Activated CD4-positive, alpha-beta T cell treated with anti-CD3 and anti-CD28 coated beads for 1 hour (primary cell): ENCODE measurements around the gene OSBP.
"Not testable (repeated sequence)": the region's sequence is repeated elsewhere in the genome, so short reads cannot be mapped to it uniquely, and the experiment has no call there.

ENCODE experiments used
- DNase-seq: peaks from one replicate; pipeline ENCODE4 v3.0.0-alpha.2; 2020

Gene OSBP

DNA sequence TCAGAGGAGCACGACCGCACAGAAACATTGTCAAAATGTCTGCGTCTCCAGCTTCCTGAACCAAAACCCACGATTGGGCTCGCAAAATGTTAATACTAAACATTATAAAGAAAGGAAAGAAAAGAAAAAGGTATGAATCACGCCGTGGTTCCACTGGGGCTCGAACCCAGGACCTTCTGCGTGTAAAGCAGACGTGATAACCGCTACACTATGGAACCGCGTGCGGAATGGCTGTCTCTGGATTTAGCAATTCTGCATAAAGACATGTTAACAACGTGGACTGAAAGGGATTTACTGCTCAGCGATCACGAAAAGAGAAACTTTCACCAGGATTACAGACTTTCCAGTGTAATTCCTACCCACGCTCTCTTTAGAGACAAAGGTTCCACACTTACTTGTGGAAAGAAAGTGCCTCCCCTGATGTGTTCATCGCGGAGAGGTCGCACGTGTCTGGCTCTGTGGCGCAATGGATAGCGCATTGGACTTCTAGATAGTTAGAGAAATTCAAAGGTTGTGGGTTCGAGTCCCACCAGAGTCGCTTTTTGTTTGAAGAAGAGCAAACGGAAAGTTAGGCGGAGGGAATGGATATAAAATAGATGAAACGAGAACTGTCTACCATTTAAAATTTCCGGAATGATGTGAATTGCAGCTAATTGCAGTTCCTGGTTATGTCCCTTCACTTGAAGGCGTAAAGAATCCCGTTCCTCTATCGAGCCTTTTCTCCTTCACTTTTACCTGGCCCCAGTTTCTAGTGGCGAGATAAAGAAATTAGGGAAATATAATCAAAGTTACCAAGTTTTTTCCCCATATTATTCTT lies 64.5 kb downstream of the OSBP start:
- DNase-seq, result peak; percentile 69

GRCh38 chr11:59550368-59550841 lies 65.2 kb downstream of the OSBP start:
- peak; percentile 82 for DNase-seq

GRCh38 chr11:59548309-59548656 lies 67.3 kb downstream of the OSBP start:
- no peak for DNase-seq

GRCh38 chr11:59547605-59548308 lies 67.8 kb downstream of the OSBP start:
- not testable (repeated sequence) for DNase-seq

DNA sequence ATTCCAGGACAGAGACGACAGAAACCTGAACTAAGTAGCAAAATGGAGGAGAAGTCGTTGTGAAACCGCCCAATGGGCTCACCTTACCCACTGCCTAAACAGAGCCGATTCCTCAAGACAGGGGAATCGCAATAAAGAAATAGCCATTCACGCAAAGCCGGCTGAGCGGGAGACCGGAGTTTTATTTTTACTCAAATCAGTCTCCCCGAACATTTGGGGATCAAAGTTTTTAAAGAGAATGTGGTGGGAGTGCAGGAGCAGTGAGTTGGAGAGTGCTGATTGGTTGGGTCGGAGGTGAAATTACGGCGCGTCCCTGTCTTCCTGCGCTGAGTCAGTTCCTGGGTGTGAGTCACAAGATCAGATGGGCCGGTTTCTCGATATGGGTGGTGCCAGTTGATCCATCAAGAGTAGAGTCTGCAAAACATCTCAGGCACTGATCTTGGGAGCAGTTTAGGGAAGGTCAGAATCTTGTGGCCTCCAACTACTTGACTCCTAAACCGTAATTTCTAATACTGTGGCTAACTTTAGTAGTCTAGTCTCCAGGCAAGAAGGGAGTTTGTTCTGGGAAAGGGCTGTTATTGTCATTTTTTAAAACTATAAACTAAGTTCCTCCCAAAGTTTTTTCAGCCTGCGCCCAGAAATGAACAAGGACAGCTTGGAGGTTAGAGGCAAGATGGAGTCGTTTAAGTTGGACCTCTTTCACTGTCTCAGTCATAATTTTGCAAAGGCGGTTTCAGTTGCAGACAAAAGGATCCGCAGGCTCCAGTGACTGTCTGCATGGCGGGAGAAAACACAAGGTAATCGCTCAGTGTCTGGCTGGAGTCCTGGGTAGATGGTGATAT lies 70.2 kb downstream of the OSBP start:
- DNase-seq, result no peak

- DNase-seq, result no peak
These were observed 70.8 kb downstream of the OSBP start for GRCh38 chr11:59544869-59545178.

DNA sequence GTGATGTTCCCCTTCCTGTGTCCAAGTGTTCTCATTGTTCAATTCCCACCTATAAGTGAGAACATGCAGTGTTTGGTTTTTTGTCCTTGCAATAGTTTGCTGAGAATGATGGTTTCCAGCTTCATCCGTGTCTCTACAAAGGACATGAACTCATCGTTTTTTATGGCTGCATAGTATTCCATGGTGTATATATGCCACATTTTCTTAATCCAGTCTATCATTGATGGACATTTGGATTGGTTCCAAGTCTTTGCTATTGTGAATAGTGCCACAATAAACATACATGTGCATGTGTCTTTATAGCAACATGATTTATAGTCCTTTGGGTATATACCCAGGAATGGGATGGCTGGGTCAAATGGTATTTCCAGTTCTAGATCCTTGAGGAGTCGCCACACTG lies 71.9 kb downstream of the OSBP start:
- not testable (repeated sequence) for DNase-seq

DNA sequence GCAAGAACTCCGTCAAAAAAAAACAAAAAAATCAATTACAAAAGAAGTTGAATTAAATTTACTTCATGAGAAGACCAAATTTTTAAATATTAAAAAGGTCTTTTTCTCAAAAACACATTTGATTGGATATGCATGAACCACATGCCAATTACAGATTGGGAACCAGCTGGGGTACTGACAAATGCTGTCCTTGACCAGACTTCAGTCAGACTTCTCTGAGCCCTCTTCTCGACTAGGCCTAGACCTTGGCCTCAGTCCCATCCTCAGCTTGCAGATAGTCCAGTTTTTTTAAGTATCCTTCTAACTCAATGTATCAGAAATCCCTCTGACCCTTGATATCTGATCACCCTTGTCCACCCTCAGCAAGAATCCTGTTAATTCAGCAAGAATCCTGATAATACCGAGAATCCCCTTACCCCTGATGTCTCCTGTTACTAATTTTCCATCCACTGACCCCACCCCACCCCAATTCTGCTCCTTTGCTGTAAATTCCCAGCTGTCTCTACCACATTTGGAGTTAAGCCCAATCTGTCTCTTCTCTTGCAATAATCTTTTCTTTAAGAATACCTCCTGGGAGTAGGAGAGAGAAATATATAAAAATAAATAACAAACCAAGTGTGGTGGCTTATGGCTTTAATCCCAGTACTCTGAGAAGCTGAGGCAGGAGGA lies 73.3 kb downstream of the OSBP start:
- no peak for DNase-seq

DNA sequence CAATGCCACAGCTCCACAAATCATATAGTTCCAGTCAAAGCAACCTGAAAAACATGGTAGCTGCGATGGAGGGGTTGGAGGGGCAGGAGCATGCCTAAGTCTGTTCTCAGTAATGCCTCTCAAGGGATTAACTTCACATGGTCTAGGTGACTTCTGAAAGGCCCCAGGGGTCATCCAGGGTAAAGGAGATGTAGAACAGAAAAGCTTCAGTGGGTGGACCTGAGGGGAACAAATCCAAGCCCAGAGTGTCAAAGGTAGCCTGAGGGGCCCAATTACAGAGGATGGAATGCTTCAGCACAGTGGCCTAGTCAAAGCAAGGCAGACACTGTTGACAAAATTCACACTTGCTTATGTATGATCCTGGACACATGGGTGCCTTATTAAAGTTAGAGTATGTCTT lies 80.9 kb downstream of the OSBP start:
- no peak for DNase-seq

DNA sequence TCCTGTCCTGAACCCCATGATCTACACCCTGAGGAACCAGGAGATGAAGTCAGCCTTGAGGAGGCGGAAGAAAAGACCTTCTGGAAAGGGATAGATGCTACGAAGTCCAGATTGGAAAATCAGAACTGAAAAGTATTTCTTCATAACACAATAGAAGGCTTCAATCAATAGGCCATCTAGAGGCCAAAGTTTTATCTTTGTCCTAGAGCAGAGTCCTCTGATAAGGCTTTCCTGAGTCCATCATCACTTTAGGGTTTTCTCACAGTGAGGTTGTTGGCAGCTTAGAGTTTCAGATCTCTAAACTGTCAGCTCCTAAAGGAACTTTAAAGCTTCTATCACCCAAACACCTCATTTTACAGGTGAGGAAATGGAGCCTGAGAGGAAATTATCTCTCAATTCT lies 83.0 kb downstream of the OSBP start:
- DNase-seq, result no peak

DNA sequence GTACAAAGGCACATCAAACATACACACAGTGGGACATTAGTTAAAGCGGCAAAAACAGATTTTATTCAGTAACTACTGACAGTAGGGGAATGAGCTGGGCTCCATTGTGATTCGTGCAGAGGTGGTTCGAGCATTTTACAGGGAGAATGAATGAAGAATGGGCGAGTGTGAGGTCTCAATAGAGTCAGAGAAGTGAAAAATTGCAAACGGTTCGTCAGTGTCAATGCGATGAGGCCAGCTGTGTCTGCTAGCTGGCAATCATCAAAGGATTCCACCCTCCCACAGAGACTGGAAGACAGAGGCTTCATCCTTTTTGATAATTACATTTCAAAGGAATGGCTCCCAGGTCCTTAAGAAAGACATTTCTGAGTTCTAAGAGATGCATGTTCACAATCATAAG lies 86.9 kb downstream of the OSBP start:
- DNase-seq, result no peak
